DND-41 (cell line): ENCODE measurements around the gene GPR17.

ENCODE experiments used
- ATAC-seq: fragments of 200-7000 bp; cut with Tn5 transposase; 3 replicates; pipeline ENCODE4 v1.9.1; 2021; ENCODE audit warnings: low read depth; ENCODE audit not compliant: insufficient read depth
- DNase-seq: peaks from one replicate; pipeline ENCODE4 v3.0.0-alpha.2; 2020
- H2AFZ ChIP-seq: 2 replicates; pipeline ENCODE4 v1.6.0; 2012; ENCODE audit warnings: low read depth, low read length
- H3K27ac ChIP-seq: 2 replicates; pipeline ENCODE4 v1.5.1; 2012; ENCODE audit warnings: low read length, inconsistent platforms
- H3K27me3 ChIP-seq: fragments of 200-600 bp; sonication (generic); 2 replicates; pipeline ENCODE4 v1.6.0; 2012; ENCODE audit warnings: low read length, mild to moderate bottlenecking, inconsistent platforms; ENCODE audit not compliant: insufficient read depth, poor library complexity
- H3K36me3 ChIP-seq: 2 replicates; pipeline ENCODE4 v1.5.1; 2012; ENCODE audit warnings: low read length, inconsistent platforms; ENCODE audit not compliant: insufficient read depth
- H3K4me1 ChIP-seq: 2 replicates; pipeline ENCODE4 v1.5.1; 2012; ENCODE audit warnings: mild to moderate bottlenecking, low read length; ENCODE audit not compliant: insufficient read depth
- H3K4me2 ChIP-seq: 2 replicates; pipeline ENCODE4 v1.6.0; 2012; ENCODE audit warnings: mild to moderate bottlenecking, moderate library complexity, low read length, inconsistent platforms; ENCODE audit not compliant: insufficient read depth
- H3K4me3 ChIP-seq, 2 experiments: fragments of 200-600 bp in 1 of 2; shearing (Covaris generic) in 1 of 2; 2 replicates each; pipeline ENCODE4 v1.5.1; 2012 to 2016; ENCODE audit warnings: inconsistent platforms in 2 of 2, low read length in 2 of 2, mild to moderate bottlenecking in 2 of 2, low read depth in 1 of 2, moderate library complexity in 1 of 2
- H3K79me2 ChIP-seq: 2 replicates; pipeline ENCODE4 v1.6.0; 2012; ENCODE audit warnings: low read length, inconsistent platforms; ENCODE audit not compliant: insufficient read depth
- H3K9ac ChIP-seq: 2 replicates; pipeline ENCODE4 v1.6.0; 2012; ENCODE audit warnings: low read depth, mild to moderate bottlenecking, inconsistent platforms, low read length, moderate library complexity
- H3K9me3 ChIP-seq: 2 replicates; pipeline ENCODE4 v1.5.1; 2012; ENCODE audit warnings: low read length, moderate library complexity, mild to moderate bottlenecking, inconsistent platforms; ENCODE audit not compliant: insufficient read depth, severe bottlenecking
- H4K20me1 ChIP-seq: 2 replicates; pipeline ENCODE4 v1.6.0; 2012; ENCODE audit warnings: low read length; ENCODE audit not compliant: insufficient read depth
- EZH2 ChIP-seq: IDR thresholded peaks from 3 replicates; pipeline ENCODE4 v1.6.1; 2012; ENCODE audit warnings: borderline replicate concordance, low read depth, mild to moderate bottlenecking, moderate library complexity, low read length, inconsistent platforms; ENCODE audit not compliant: severe bottlenecking
- TF ChIP-seq, protein P1 (sequence below): IDR thresholded peaks from 2 replicates; pipeline ENCODE4 v1.5.1; 2012; ENCODE audit warnings: borderline replicate concordance, low read length, moderate library complexity, mild to moderate bottlenecking; ENCODE audit not compliant: poor library complexity, severe bottlenecking; ENCODE audit errors: extremely low read depth

The GPR17 gene

DNA sequence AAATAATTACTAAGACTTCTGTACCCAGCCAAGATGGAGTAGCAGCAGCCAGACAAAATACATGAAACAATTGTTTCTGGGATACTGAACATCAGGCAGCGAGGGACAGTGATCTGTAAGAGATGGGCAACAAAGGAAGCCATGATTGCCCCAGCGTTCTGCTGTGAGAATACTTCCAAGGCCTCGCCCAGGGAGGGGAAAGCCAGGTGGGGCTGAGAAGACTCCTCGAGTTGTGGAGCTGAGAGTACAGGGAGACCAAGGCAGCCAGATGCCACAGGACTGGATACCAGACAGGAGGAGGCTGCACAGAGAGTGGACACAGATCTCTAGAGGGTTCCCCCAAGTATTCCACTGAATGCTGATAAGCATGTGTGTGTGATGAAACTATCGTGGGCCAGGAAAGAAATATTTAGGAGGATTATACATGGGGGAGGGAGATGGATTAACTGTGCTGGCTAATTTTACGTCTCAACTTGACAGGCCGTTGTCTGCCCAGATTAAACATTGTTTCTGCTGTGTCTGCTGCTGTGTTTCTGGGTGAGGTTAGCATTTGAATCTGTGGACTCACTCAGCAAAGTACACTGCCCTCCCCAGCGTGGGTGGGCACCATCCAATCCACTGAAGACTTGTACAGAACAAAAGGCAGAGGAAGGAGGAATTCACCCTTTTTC is 39.6 kb downstream of the GPR17 start:
- no peak overlapping the region for H3K4me3 ChIP-seq
- no peaks in the 10 kb centered on the region for H3K4me1 ChIP-seq
- H2AFZ ChIP-seq = peak overlapping the region; percentile 17; the same call in 1 of the 2 replicates
- ATAC-seq = no peak
- no peak overlapping the region for H3K9ac ChIP-seq
- H3K9me3 ChIP-seq = peaks cover 20% of the 10 kb centered on the region
- H3K27me3 ChIP-seq = no peaks in the 10 kb centered on the region
- H3K79me2 ChIP-seq = no peaks in the 10 kb centered on the region
- TF ChIP-seq, protein P1, sequence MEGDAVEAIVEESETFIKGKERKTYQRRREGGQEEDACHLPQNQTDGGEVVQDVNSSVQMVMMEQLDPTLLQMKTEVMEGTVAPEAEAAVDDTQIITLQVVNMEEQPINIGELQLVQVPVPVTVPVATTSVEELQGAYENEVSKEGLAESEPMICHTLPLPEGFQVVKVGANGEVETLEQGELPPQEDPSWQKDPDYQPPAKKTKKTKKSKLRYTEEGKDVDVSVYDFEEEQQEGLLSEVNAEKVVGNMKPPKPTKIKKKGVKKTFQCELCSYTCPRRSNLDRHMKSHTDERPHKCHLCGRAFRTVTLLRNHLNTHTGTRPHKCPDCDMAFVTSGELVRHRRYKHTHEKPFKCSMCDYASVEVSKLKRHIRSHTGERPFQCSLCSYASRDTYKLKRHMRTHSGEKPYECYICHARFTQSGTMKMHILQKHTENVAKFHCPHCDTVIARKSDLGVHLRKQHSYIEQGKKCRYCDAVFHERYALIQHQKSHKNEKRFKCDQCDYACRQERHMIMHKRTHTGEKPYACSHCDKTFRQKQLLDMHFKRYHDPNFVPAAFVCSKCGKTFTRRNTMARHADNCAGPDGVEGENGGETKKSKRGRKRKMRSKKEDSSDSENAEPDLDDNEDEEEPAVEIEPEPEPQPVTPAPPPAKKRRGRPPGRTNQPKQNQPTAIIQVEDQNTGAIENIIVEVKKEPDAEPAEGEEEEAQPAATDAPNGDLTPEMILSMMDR = no peak
- no peak for TF ChIP-seq EZH2
- no peak for DNase-seq
- no peaks in the 10 kb centered on the region for H4K20me1 ChIP-seq
- no peaks in the 10 kb centered on the region for H3K36me3 ChIP-seq
- H3K4me2 ChIP-seq = no peak overlapping the region
- H3K27ac ChIP-seq = no peak overlapping the region

DNA sequence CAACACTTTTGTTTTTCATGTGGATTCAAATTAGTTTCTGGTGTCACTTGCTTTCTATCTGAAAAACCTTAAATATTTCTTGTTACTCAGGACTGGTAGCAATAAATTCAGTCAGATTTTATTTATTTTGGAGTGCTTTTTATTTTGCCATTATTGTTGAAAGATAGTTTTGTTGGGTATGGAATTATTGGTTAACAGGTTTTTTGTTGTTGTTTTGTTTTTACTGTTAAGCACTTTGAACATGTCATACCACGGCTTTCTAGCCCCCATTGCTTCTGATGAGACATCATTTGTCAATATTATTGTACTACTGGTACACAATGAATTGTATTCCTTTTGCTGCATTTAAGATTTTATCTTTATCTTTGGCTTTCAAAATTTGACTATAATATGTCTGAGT is 42.5 kb downstream of the GPR17 start:
- Histone ChIP-seq H3K27me3 (no peaks in the 10 kb centered on the region), H2AFZ (no peak overlapping the region), H3K4me3 (no peak overlapping the region), H3K36me3 (no peaks in the 10 kb centered on the region), H3K27ac (no peak overlapping the region), H4K20me1 (no peaks in the 10 kb centered on the region), H3K9ac (no peak overlapping the region), H3K9me3 (peaks cover 32% of the 10 kb centered on the region), H3K4me1 (no peaks in the 10 kb centered on the region), H3K79me2 (no peaks in the 10 kb centered on the region), H3K4me2 (no peak overlapping the region)
- no peak for DNase-seq
- ATAC-seq = no peak
- TF ChIP-seq EZH2 = no peak
- TF ChIP-seq, protein P1 = no peak

DNA sequence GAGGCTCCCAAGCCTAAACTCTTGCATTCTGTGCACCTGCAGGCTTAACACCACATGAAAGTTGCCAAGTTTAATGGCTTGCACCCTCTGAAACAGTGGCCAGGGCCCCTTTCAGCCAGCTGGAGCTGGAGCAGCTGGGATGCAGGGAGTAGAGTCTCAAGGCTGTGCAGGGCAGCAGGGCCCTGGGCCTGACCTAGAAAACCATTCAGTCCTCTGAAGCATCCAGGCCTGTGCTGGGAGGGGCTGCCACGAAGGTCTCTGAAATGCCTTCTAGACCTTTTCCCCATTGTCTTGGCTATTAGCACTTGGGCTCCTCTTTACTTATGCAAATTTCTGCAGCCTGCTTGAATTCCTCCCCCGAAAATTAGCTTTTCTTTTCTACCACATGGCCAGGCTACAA is 44.7 kb downstream of the GPR17 start:
- Histone ChIP-seq H2AFZ (no peak overlapping the region), H3K9me3 (peaks cover 32% of the 10 kb centered on the region), H3K36me3 (no peaks in the 10 kb centered on the region), H3K79me2 (no peaks in the 10 kb centered on the region), H3K4me2 (no peak overlapping the region), H3K27ac (no peak overlapping the region), H3K27me3 (no peaks in the 10 kb centered on the region), H3K4me3 (no peak overlapping the region), H3K4me1 (no peaks in the 10 kb centered on the region), H4K20me1 (no peaks in the 10 kb centered on the region), H3K9ac (no peak overlapping the region)
- no peak for ATAC-seq
- DNase-seq = no peak
- no peak for TF ChIP-seq EZH2
- TF ChIP-seq, protein P1 = no peak

DNA sequence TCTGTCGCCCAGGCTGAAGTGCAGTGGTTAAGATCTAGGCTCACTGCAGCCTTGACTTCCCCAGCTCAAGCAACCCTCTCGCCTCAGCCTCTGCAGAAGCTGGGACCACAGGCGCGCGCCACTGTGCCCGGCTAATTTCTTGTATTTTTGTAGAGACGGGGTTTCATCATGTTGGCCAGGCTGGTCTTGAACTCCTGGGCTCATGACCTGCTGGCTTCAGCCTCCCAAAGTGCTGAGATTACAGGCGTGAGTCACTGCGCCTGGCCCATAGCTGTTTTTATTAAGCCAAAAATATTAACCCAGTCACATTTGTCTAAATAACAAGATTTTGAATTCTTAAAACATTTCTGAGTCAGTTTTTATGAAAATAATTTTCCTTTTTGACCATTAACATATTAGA is 49.0 kb downstream of the GPR17 start:
- Histone ChIP-seq H3K27ac (no peak overlapping the region), H2AFZ (no peak overlapping the region), H3K4me3 (no peak overlapping the region), H3K79me2 (no peaks in the 10 kb centered on the region), H3K27me3 (no peaks in the 10 kb centered on the region), H3K4me2 (no peak overlapping the region), H3K9ac (no peak overlapping the region), H3K4me1 (no peaks in the 10 kb centered on the region), H3K36me3 (no peaks in the 10 kb centered on the region), H3K9me3 (peaks cover 17% of the 10 kb centered on the region), H4K20me1 (no peaks in the 10 kb centered on the region)
- DNase-seq (no peak), ATAC-seq (no peak)
- TF ChIP-seq EZH2 = no peak
- TF ChIP-seq, protein P1 = no peak
